H9 (cell line): ENCODE data around the gene ULK1. TPM values are rescaled to one million over a fixed set of nuclear protein-coding genes. Genes with fewer than 3 reads are reported as not detected.

Source experiments
- DNase-seq: peaks from one replicate; pipeline ENCODE4 v3.0.0-alpha.2; 2017
- H2AFZ ChIP-seq: one replicate; pipeline ENCODE4 v1.6.1; 2013; ENCODE audit warnings: mild to moderate bottlenecking, low read length, control low read depth, moderate library complexity
- H2AK5ac ChIP-seq: 2 replicates; pipeline ENCODE4 v1.6.1; 2013; ENCODE audit warnings: low read length, control low read depth, mixed read lengths; ENCODE audit not compliant: insufficient read length
- H2BK120ac ChIP-seq: one replicate; pipeline ENCODE4 v1.6.1; 2013; ENCODE audit warnings: low read depth, mild to moderate bottlenecking, low read length, control low read depth, inconsistent platforms; ENCODE audit not compliant: poor library complexity, severe bottlenecking
- H2BK12ac ChIP-seq: 2 replicates; pipeline ENCODE4 v1.6.1; 2013; ENCODE audit warnings: low read length, control low read depth, mixed read lengths, low read depth; ENCODE audit not compliant: insufficient read length
- H2BK15ac ChIP-seq: 2 replicates; pipeline ENCODE4 v1.6.1; 2013; ENCODE audit warnings: low read depth, low read length, control low read depth
- H2BK20ac ChIP-seq: one replicate; pipeline ENCODE4 v1.6.1; 2013; ENCODE audit warnings: low read depth, mild to moderate bottlenecking, low read length, control low read depth, inconsistent platforms; ENCODE audit not compliant: poor library complexity, severe bottlenecking
- H2BK5ac ChIP-seq: 2 replicates; pipeline ENCODE4 v1.6.1; 2013; ENCODE audit warnings: low read length, control low read depth, mixed read lengths; ENCODE audit not compliant: insufficient read length
- H3K14ac ChIP-seq: 2 replicates; pipeline ENCODE4 v1.6.1; 2013; ENCODE audit warnings: low read length, control low read depth; ENCODE audit not compliant: insufficient read depth
- H3K18ac ChIP-seq: 2 replicates; pipeline ENCODE4 v1.6.1; 2013; ENCODE audit warnings: low read depth, mild to moderate bottlenecking, mixed read lengths, low read length, control low read depth; ENCODE audit not compliant: insufficient read length
- H3K23ac ChIP-seq: 2 replicates; pipeline ENCODE4 v1.6.1; 2013; ENCODE audit warnings: low read length, control low read depth, mixed read lengths, low read depth; ENCODE audit not compliant: insufficient read length
- H3K23me2 ChIP-seq: 2 replicates; pipeline ENCODE4 v1.6.1; 2013; ENCODE audit warnings: low read depth, mild to moderate bottlenecking, mixed read lengths, low read length, control low read depth; ENCODE audit not compliant: insufficient read length, poor library complexity, severe bottlenecking
- H3K27ac ChIP-seq: 2 replicates; pipeline ENCODE4 v1.5.1; 2013; ENCODE audit warnings: low read length, control low read depth, mixed read lengths, low read depth; ENCODE audit not compliant: insufficient read length
- H3K27me3 ChIP-seq: 2 replicates; pipeline ENCODE4 v1.6.1; 2013; ENCODE audit warnings: low read length, control low read depth, inconsistent platforms; ENCODE audit not compliant: insufficient read depth
- H3K4ac ChIP-seq: 2 replicates; pipeline ENCODE4 v1.6.1; 2013; ENCODE audit warnings: low read depth, mild to moderate bottlenecking, control low read depth, inconsistent platforms, low read length, moderate library complexity
- H3K4me1 ChIP-seq: 2 replicates; pipeline ENCODE4 v1.6.1; 2013; ENCODE audit warnings: low read length, control low read depth, inconsistent platforms; ENCODE audit not compliant: insufficient read depth
- H3K4me2 ChIP-seq: 2 replicates; pipeline ENCODE4 v1.6.1; 2013; ENCODE audit warnings: low read length, control low read depth, mixed read lengths; ENCODE audit not compliant: insufficient read length, insufficient read depth
- H3K56ac ChIP-seq: 2 replicates; pipeline ENCODE4 v1.6.1; 2013; ENCODE audit warnings: low read depth, mild to moderate bottlenecking, mixed read lengths, low read length, control low read depth; ENCODE audit not compliant: insufficient read length
- H3K79me1 ChIP-seq: 2 replicates; pipeline ENCODE4 v1.6.1; 2013; ENCODE audit warnings: low read depth, mild to moderate bottlenecking, moderate library complexity, low read length, control low read depth, inconsistent platforms; ENCODE audit not compliant: insufficient read depth, poor library complexity, severe bottlenecking
- H3K79me2 ChIP-seq: 2 replicates; pipeline ENCODE4 v1.6.1; 2013; ENCODE audit warnings: low read length, control low read depth, inconsistent platforms; ENCODE audit not compliant: insufficient read depth
- H3K9ac ChIP-seq: 2 replicates; pipeline ENCODE4 v1.6.1; 2013; ENCODE audit warnings: low read length, control low read depth, mixed read lengths; ENCODE audit not compliant: insufficient read length; ENCODE audit errors: extremely low read depth
- H3K9me3 ChIP-seq: one replicate; pipeline ENCODE4 v1.6.1; 2013; ENCODE audit warnings: low read depth, low read length, inconsistent platforms; ENCODE audit not compliant: control insufficient read depth
- H3T11ph ChIP-seq: one replicate; pipeline ENCODE4 v1.6.1; 2013; ENCODE audit warnings: mild to moderate bottlenecking, low read length, control low read depth, inconsistent platforms
- H4K20me1 ChIP-seq: one replicate; pipeline ENCODE4 v1.6.1; 2013; ENCODE audit not compliant: control insufficient read depth, insufficient read length, insufficient read depth
- H4K5ac ChIP-seq: 2 replicates; pipeline ENCODE4 v1.6.1; 2013; ENCODE audit warnings: low read depth, mild to moderate bottlenecking, mixed read lengths, low read length, control low read depth; ENCODE audit not compliant: insufficient read length
- H4K8ac ChIP-seq: replicated peaks from 2 replicates; pipeline ENCODE4 v1.6.1; 2013; ENCODE audit warnings: low read length, control low read depth, mixed read lengths, low read depth; ENCODE audit not compliant: insufficient read length
- H4K91ac ChIP-seq: 2 replicates; pipeline ENCODE4 v1.6.1; 2013; ENCODE audit warnings: low read depth, mild to moderate bottlenecking, moderate library complexity, mixed read lengths, low read length, control low read depth; ENCODE audit not compliant: insufficient read length
- H3K27ac Mint-ChIP-seq, 3 experiments: 2 replicates in 2 of 3; 3 replicates in 1 of 3; pipeline ENCODE4 v1.8.0; 2020 to 2021; ENCODE audit warnings: mixed read lengths in 3 of 3, mild to moderate bottlenecking in 1 of 3, moderate library complexity in 1 of 3
- H3K27me3 Mint-ChIP-seq: 2 replicates; pipeline ENCODE4 v1.8.0; 2021; ENCODE audit warnings: low read depth, mild to moderate bottlenecking, moderate library complexity, mixed read lengths
- H3K36me3 Mint-ChIP-seq, 3 experiments: 2 replicates in 2 of 3; 3 replicates in 1 of 3; pipeline ENCODE4 v1.8.0; 2020 to 2021; ENCODE audit warnings: low read depth in 3 of 3, mixed read lengths in 3 of 3; ENCODE audit not compliant: insufficient read depth in 1 of 3
- H3K4me1 Mint-ChIP-seq, 2 experiments: 2 replicates each; pipeline ENCODE4 v1.8.0; 2020; ENCODE audit warnings: mixed read lengths in 2 of 2
- H3K4me3 Mint-ChIP-seq, 2 experiments: 2 replicates in 1 of 2; 3 replicates in 1 of 2; pipeline ENCODE4 v1.8.0; 2020 to 2021; ENCODE audit warnings: mild to moderate bottlenecking in 2 of 2, mixed read lengths in 2 of 2, moderate library complexity in 1 of 2
- H3K9me3 Mint-ChIP-seq, 2 experiments: 2 replicates in 1 of 2; 3 replicates in 1 of 2; pipeline ENCODE4 v1.8.0; 2020; ENCODE audit warnings: mild to moderate bottlenecking in 2 of 2, mixed read lengths in 2 of 2, moderate library complexity in 1 of 2
- whole genome bisulfite sequencing: extraction: QIAGEN DNeasy Blood & Tissue Kit; methylation state at CpG from one replicate; pipeline ENCODE4 v1.1.7; 2013; ENCODE audit warnings: missing lambda C conversion rate, low lambda C conversion rate, mixed read lengths; ENCODE audit not compliant: insufficient read length; ENCODE audit errors: extremely low coverage; 5-methylcytosine and 5-hydroxymethylcytosine counted together
- total RNA-seq: library from RNA; stranded (reverse); gene quantifications from 2 replicates; pipeline ENCODE4 v1.2.1, GENCODE V29; 2021
- TF ChIP-seq, protein P1 (sequence below): fragments of 200-600 bp; sonication (generic); conservative IDR thresholded peaks from 3 replicates; pipeline ENCODE4 v1.8.0; 2021; ENCODE audit warnings: antibody characterized with exemption, mild to moderate bottlenecking

The ULK1 gene
- total RNA-seq, 1 experiment from 2014 or later, result 57.2 TPM

- no peak overlapping the region for H4K8ac ChIP-seq
- no peak overlapping the region for H3K14ac ChIP-seq
- H3K79me2 ChIP-seq, result no peaks in the 10 kb centered on the region; the same call in 1 of the 2 replicates
- no peak overlapping the region for H3K23ac ChIP-seq
- H4K5ac ChIP-seq, result no peak overlapping the region
- no peaks in the 10 kb centered on the region for H3K23me2 ChIP-seq
- H3K9ac ChIP-seq, result no peak overlapping the region
- no peaks in the 10 kb centered on the region for H3K9me3 ChIP-seq
- TF ChIP-seq, protein P1, sequence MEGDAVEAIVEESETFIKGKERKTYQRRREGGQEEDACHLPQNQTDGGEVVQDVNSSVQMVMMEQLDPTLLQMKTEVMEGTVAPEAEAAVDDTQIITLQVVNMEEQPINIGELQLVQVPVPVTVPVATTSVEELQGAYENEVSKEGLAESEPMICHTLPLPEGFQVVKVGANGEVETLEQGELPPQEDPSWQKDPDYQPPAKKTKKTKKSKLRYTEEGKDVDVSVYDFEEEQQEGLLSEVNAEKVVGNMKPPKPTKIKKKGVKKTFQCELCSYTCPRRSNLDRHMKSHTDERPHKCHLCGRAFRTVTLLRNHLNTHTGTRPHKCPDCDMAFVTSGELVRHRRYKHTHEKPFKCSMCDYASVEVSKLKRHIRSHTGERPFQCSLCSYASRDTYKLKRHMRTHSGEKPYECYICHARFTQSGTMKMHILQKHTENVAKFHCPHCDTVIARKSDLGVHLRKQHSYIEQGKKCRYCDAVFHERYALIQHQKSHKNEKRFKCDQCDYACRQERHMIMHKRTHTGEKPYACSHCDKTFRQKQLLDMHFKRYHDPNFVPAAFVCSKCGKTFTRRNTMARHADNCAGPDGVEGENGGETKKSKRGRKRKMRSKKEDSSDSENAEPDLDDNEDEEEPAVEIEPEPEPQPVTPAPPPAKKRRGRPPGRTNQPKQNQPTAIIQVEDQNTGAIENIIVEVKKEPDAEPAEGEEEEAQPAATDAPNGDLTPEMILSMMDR, result no peak
- no peak overlapping the region for H3T11ph ChIP-seq
- Mint-ChIP-seq H3K27ac (no peak overlapping the region), H3K9me3 (no peaks in the 10 kb centered on the region), H3K4me3 (no peak overlapping the region), H3K27me3 (peaks cover 1% of the 10 kb centered on the region; the same call in 1 of the 2 replicates), H3K4me1 (no peaks in the 10 kb centered on the region), H3K36me3 (peaks cover 58 to 95% (median 69%) of the 10 kb centered on the region in 3 experiments; a peak in 6 of 7 replicates)
- no peak overlapping the region for H2AFZ ChIP-seq
- H2BK12ac ChIP-seq, result no peak overlapping the region
- H4K20me1 ChIP-seq, result no peaks in the 10 kb centered on the region
- H3K27ac ChIP-seq, result no peak overlapping the region
- no peak overlapping the region for H3K4me2 ChIP-seq
- no peak overlapping the region for H2BK15ac ChIP-seq
- no peaks in the 10 kb centered on the region for H3K79me1 ChIP-seq
- no peak overlapping the region for H3K4ac ChIP-seq
- no CpG with 5 or more reads among the region's 8 CpGs for WGBS
- H2BK5ac ChIP-seq, result no peak overlapping the region
- H3K4me1 ChIP-seq, result no peaks in the 10 kb centered on the region
- H3K56ac ChIP-seq, result no peak overlapping the region
- no peak overlapping the region for H2AK5ac ChIP-seq
- no peak overlapping the region for H2BK120ac ChIP-seq
- no peaks in the 10 kb centered on the region for H3K27me3 ChIP-seq
- no peak overlapping the region for H3K18ac ChIP-seq
- DNase-seq, result no peak
- no peak overlapping the region for H2BK20ac ChIP-seq
- H4K91ac ChIP-seq, result no peak overlapping the region
These were observed 45.7 kb downstream of the ULK1 start for GRCh38 chr12:131940141-131940547.
